ENCODE data around the gene ZFAND2A.

GRCh38 chr7:1110358-1110757, 49.6 kb downstream of the ZFAND2A start:
- TF ChIP-seq CTCF (IDR thresholded peaks at IDR 0.05; ENCODE audit: insufficient read depth, low read length) (no peak), POLR2AphosphoS5 (IDR thresholded peaks at IDR 0.05; ENCODE audit: low read depth) (no peak), REST (IDR thresholded peaks at IDR 0.05; ENCODE audit: insufficient replicate concordance, low read depth) (no peak), GABPA (IDR thresholded peaks at IDR 0.05; ENCODE audit: low read depth) (no peak), SPI1 (IDR thresholded peaks at IDR 0.05; ENCODE audit: borderline replicate concordance, low read depth) (no peak)
